Measurements from ENCODE around the gene TTC23. TPM values are rescaled to one million over a fixed set of nuclear protein-coding genes. Genes with fewer than 3 reads are reported as not detected.

Gene TTC23
- total RNA-seq, 1 donor from 2014 or later = 5.3 TPM

DNA sequence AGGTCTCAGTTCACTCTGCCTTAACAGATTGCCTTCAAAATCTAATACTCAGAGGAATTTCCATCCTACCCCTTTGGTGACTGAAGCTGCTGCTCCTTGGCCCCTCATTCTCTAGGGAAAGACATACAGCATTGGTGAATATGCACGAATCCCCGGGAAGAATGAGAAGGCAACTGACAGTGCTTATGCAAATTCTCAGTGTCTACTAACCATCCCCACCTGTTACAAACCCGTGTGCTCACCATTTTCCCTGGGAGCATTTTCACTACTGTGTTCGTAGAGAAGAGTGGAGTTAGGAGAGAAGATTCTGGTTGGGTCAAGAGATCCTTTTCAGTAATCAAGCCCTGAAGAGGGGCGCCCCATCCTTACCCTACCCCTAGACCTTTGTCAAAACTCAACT lies 106.8 kb downstream of the TTC23 start:
- FAIRE-seq (no peak), DNase-seq (ENCODE audit: low spot score in 2 of 2) (no peak)

DNA sequence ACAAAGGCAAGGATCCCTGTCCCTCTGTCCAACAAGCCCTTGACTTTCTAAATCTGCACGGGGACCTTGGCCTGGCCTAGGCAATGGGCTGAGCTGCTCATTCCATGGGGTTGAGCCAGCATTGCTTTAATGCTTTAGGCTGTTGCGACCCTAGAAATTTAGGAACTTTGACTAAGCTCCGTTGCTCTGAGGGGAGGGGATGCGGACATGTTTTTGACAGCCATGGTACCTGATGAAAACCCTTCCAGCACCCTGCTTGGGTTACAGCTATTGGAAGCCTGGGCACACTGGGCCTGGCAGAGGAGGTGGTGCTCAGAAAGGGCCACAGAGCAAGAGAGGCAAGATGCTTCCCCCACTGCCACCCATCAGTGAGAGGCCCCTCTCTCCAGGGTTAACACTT lies 107.4 kb downstream of the TTC23 start:
- no peak for DNase-seq (ENCODE audit: low spot score in 2 of 2)
- FAIRE-seq = no peak

DNA sequence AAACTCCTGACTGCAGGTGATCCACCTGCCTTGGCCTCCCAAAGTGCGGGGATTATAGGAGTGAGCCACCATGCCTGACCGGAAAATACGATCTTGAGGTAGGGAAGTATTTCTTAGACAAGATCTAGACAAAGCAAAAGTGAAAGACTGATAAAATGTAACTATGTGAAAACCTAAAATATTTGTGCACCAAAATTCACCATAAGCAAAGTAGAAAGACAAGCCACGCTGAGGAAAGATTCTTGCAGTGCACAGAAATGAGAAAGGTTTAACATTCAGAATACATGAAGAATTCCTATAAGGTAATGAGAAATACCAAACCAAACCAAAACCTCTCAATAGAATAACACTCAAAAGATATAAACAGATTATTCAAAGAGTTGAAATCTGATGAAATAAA lies 108.8 kb downstream of the TTC23 start:
- no peak for DNase-seq (ENCODE audit: low spot score in 2 of 2)
- FAIRE-seq = no peak

DNA sequence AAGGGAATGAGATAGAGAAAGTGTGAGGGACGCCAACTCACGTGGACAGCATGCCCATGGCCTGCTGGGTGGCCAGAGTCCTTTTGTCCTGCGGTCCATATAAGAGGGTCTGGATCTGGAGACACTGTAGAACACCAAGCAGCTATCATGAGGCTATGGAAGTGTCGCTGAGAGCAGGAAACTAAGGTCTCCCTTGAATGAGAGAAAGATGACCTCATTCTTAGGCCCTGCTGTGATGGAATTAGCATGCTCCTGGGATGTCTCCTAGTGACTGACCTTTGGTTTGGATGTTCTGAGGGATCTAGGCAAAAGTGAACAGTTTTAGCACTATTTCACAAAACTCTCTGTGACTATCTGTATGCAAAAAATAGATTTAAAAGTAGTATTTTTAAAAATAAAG lies 110.1 kb downstream of the TTC23 start:
- FAIRE-seq (no peak), DNase-seq (ENCODE audit: low spot score in 2 of 2) (no peak)

DNA sequence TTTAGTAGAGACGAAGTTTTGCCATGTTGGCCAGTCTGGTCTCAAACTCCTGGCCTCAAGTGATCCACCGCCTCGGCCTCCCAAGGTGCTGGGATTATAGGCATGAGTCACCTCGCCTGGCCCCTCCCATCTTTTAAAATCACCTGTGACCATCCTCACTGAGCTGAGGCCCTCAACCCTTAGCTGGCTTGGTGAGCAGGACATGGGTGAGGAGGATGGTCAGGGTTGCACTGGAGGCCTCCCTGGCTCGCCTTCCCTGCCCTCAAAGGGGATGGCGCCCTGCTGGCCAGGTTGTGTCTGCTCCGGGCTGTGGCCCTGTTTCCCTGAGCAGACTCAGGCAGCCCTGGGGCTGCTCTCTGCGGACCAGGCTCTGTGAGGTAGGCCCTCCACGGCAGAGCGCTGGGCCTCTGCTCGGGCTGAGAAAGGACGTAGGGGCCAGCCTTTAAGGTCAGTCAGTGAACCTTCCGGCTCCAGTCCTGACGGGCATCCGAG lies 110.8 kb downstream of the TTC23 start:
- DNase-seq (ENCODE audit: low spot score in 2 of 2) (no peak), FAIRE-seq (no peak)

DNA sequence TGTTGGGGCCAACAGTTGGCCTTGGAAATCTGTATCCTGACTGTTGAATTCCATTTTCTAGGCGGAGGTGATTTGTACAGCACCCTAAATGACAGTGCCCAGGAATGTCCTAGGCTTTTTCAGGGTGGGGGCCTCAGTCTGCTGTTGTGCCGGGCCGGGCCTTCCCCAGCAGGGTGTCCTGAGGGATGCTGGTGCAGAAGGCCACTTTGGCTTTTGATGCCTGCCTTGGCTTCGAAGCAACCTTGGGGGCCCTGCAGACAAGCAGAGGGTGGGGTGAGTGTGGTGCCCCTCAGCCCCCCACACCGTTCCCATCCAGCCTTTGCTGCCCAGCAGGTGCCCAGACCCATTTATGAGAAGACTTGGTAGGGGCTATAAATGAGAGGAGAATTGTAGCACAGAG lies 111.5 kb downstream of the TTC23 start:
- no peak for DNase-seq (ENCODE audit: low spot score in 2 of 2)
- FAIRE-seq = no peak

DNA sequence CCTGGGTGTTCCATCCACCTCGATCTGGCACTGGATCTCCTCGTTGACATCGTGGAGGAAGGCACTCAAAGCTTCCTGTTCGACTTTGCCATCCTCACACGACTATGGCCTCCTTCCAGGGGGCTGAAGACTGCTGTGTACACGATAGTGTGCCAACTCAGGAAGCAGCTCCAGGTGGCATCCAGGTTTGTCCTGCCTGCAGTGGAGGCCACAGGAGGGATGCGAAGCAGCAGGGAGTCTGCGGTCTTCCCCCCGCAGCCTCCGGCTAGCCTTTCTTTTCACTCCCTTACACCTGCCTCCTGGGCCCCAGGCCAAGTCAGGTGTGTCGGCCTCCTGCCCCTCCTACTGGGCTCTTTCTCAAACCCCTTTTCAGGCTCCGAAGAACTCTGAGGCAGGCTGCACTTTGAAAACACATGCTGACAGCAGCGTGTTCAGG lies 112.3 kb downstream of the TTC23 start:
- FAIRE-seq (no peak), DNase-seq (ENCODE audit: low spot score in 2 of 2) (no peak)

DNA sequence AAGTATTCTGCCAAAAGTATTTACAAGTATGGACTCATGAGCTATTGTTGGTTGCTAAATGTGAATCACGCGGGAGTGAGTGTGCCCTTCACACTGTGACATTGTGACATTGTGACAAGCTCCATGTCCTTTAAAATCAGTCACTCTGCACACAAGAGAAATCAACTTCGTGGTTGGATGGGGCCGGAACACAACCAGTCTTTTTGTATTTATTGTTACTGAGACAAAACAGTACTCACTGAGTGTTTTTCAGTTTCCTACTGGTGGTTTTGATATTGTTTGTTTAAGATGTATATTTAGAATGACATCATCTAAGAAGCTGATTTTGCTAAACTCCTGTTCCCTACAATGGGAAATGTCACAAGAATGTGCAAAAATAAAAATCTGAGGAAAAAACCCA lies 114.2 kb downstream of the TTC23 start:
- FAIRE-seq (no peak), DNase-seq (ENCODE audit: low spot score in 2 of 2) (no peak)

DNA sequence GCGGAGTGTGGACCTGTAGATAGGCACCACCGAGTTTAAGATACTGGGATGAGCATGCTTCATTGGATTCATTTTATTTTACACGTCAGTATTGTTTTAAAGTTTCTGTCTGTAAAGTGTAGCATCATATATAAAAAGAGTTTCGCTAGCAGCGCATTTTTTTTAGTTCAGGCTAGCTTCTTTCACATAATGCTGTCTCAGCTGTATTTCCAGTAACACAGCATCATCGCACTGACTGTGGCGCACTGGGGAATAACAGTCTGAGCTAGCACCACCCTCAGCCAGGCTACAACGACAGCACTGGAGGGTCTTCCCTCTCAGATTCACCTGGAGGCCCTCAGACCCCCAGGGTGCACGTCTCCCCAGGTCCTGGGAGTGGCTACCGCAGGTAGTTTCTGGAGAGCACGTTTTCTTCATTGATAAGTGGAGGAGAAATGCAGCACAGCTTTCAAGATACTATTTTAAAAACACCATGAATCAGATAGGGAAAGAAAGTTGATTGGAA lies 115.0 kb downstream of the TTC23 start:
- DNase-seq (ENCODE audit: low spot score in 2 of 2) (no peak), FAIRE-seq (no peak)

DNA sequence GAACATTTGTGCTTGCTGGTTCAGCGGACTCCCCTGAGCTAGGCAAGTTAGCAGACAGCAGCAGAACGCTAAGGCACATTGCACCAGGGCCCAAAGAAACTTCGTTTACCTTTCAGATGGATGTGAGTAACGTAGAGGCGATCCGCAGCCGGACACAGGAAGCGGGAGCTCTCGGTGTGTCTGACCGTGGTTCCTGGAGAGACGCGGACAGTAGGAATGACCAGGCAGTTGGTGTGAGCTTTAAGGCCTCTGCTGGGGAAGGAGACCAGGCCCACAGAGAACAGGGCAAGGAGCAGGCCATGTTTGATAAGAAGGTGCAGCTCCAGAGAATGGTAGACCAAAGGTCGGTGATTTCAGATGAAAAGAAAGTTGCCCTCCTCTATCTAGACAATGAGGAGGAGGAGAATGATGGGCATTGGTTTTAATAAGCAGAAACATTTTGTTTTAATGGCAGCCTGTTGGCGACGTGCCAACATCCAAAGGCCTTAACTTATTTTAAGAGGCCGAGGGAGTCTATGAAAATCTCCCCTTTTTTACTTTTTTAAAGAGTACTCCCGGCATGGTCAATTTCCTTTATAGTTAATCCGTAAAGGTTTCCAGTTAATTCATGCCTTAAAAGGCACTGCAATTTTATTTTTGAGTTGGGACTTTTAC lies 116.6 kb downstream of the TTC23 start:
- FAIRE-seq = no peak
- no peak for DNase-seq (ENCODE audit: low spot score in 2 of 2)

DNA sequence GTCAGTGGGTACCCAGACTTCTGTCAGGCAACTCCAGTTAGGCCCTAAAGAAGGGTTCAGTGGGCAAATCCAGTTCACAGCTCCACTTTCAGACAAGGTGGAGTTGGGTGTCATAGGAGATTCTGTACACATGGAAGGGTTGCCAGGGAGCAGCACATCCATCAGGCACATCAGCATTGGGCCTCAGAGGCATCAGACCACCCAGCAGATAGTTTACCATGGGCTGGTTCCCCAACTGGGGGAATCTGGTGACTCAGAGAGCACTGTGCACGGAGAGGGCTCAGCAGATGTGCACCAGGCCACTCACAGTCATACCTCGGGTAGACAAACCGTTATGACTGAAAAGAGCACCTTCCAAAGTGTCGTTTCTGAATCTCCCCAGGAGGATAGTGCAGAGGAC lies 117.3 kb downstream of the TTC23 start:
- DNase-seq (ENCODE audit: low spot score in 2 of 2) (no peak), FAIRE-seq (no peak)

DNA sequence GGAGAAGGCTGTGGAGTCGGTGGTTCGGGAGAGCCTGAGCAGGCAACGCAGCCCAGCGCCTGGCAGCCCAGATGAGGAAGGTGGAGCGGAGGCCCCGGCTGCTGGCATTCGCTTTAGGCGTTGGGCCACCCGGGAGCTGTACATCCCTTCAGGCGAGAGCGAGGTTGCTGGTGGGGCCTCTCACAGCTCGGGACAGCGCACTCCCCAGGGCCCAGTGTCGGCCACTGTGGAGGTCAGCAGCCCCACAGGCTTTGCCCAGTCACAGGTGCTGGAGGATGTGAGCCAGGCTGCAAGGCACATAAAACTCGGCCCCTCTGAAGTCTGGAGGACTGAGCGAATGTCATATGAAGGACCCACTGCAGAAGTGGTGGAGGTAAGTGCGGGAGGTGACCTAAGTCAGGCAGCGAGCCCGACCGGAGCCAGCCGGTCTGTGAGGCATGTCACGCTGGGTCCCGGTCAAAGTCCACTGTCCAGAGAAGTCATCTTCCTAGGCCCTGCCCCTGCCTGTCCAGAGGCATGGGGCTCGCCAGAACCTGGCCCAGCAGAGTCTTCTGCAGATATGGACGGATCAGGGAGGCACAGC lies 117.8 kb downstream of the TTC23 start:
- FAIRE-seq (no peak), DNase-seq (ENCODE audit: low spot score in 2 of 2) (no peak)

DNA sequence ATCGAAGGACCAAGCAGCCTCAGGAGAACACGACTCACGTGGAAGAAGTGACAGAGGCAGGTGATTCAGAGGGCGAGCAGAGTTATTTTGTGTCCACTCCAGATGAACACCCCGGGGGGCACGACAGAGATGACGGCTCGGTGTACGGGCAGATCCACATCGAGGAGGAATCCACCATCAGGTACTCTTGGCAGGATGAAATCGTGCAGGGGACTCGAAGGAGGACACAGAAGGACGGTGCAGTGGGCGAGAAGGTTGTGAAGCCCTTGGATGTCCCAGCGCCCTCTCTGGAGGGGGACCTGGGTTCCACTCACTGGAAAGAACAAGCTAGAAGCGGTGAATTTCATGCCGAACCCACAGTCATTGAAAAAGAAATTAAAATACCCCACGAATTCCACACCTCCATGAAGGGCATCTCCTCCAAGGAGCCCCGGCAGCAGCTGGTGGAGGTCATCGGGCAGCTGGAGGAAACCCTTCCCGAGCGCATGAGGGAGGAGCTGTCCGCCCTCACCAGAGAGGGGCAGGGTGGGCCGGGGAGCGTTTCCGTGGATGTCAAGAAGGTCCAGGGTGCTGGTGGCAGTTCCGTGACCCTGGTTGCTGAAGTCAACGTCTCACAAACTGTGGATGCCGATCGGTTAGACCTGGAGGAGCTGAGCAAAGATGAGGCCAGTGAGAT lies 118.5 kb downstream of the TTC23 start:
- FAIRE-seq (no peak), DNase-seq (ENCODE audit: low spot score in 2 of 2) (no peak)

DNA sequence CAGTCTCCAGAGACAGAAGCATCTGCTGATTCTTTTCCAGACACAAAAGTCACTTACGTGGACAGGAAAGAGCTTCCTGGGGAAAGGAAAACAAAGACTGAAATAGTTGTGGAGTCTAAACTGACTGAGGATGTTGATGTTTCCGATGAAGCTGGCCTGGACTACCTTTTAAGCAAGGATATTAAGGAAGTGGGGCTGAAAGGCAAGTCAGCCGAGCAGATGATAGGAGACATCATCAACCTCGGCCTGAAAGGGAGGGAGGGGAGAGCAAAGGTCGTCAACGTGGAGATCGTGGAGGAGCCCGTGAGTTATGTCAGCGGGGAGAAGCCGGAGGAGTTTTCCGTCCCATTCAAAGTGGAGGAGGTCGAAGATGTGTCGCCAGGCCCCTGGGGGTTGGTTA lies 119.1 kb downstream of the TTC23 start:
- FAIRE-seq = no peak
- DNase-seq (ENCODE audit: low spot score in 2 of 2) = no peak

DNA sequence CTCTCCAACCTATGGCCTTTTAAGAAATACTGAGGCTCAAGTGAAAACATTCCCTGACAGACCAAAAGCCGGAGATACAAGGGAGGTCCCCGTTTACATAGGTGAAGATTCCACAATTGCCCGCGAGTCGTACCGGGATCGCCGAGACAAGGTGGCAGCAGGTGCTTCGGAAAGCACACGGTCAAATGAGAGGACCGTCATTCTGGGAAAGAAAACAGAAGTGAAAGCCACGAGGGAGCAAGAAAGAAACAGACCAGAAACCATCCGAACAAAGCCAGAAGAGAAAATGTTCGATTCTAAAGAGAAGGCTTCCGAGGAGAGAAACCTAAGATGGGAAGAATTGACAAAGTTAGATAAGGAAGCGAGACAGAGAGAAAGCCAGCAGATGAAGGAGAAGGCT lies 119.7 kb downstream of the TTC23 start:
- DNase-seq (ENCODE audit: low spot score in 2 of 2) (no peak), FAIRE-seq (no peak)

DNA sequence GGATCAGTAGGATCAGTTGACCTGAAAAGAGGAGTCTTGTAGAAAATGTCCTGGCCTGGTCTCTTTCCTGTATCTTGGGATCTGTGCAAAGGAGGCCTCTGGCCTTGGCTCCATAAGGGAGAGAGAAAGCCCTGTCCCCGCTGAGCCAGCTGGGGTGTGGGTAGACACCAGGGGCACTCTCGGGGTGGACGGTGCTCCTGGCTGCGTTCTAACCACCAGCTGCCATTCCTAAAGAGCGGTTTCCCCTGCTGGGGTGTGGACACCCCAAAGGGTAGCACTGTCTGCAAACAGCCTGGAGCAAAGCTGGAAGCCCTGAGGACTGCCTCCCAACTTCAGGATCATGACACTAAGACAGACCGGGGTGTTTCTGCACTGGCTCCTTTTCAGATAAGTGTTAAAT lies 121.0 kb downstream of the TTC23 start:
- DNase-seq (ENCODE audit: low spot score in 2 of 2) = no peak
- no peak for FAIRE-seq

DNA sequence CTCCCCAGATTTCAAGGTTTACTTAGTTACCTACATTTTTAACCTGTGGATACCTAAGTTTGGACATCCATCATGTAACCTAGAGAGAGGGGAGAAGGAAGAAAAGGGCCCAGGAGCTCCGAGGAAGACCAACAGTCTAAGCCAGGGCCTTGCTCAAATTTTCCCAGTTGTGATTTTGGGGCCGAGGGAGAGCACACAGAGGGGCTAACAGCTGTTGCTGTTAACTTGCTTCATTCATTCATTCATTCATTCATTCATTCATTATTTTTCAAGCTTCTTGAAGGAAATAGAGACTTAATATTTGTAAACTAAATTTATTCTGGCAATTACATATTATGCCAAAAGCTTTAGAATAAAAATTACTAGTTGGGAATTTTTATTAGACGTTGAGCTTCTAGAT lies 121.6 kb downstream of the TTC23 start:
- FAIRE-seq (no peak), DNase-seq (ENCODE audit: low spot score in 2 of 2) (no peak)

DNA sequence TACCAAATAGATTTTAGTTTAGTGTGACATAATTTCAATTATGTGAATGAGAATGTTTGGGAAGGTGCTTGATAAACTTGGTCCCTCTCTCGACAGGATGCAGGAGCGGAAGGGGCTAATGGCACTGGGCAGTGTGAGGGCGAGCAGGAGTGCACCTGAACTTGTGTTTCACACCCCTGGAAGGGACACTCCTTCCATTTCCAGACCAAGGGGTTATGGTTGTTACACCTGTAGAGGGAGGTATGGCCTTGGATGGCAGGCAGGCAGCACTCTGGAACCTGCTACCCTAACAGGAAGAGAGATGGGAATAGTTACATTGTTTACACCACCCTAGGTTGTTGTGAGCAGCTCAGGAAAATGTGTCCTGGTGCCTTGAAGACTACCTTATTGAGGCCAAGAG lies 122.5 kb downstream of the TTC23 start:
- FAIRE-seq = no peak
- DNase-seq (ENCODE audit: low spot score in 2 of 2) = no peak

DNA sequence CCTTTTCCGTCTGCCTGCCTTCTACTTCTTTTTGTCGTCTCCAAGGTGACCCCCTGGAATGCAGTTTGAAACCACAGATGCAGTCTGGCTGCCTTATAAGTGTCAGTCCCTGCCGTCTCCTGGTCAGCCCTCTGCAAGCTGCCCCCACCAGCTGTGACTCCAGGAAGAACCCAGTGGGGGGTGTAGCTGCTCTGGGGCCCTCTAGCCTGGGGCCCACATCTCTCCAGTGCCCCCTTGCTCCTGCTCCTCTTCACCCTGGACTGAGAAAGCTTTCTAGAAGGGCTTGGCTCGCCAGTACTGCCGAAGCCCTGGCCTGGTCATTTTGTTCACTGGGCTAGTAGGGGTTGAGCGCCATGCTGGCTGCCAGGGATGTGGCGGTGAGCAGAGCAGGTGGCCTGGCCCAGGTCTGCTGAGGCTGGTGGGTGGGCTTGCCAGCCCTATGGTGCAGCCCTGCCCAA lies 123.2 kb downstream of the TTC23 start:
- FAIRE-seq = no peak
- no peak for DNase-seq (ENCODE audit: low spot score in 2 of 2)

DNA sequence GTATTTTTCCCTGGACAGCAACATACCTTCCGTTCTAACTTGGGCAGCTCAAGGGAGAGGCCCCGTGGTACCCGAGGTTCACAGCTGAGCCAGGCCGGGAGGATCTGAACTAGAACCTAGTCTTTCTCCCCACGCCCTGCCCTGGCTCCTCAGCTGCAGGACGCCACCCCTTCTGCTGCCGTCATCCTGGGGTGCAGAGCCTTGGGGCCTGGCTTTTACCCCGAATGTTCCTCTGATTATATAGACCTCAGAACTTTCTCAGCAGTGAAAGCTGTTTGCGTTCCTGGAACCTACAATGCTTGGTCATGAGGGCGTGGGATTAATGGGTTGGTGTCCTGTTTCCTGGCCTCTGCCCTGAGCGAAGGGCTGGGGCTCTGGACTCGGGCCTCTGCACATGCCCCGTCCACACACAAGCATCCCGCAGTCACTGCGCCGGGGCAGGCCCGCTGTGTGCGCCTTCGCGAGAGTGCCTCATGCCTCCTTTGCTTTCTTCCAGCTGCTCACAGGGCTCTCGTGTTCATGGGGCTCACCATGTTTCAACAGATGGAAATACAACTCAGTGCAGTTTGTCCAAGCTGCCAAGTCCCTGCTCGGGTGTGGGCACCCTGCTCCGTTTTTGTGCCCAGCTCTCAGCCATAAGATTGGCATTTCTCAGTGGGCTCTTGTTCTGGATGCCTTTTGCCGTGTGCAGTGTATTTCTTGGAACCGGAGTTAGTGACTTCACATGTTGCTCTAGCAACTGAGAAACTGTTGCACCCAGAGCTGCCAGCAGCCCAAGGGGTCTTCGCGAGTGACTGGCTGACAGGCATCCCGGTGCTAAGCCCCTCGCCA lies 124.1 kb downstream of the TTC23 start:
- DNase-seq (ENCODE audit: low spot score in 2 of 2) (no peak), FAIRE-seq (no peak)

DNA sequence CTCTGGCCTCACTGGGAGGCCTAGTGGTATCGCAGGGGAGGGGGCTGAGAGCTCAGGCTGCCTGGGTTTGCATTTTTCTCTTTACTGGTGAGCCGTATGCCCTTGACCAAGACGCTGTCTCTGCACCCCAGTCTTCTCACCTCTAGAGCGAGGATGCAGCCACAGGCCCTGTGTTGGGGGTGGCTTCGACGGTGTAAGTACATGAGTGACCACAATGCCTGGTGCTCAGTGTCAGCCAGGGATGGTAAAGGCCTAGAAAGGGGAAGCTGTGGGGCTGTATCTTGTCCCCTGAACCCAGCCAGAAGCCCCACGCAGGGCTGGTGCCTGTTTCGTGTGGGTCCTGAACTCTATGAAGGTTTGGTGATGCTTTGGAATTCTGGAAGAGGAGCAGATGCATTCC lies 124.7 kb downstream of the TTC23 start:
- DNase-seq (ENCODE audit: low spot score in 2 of 2) (no peak), FAIRE-seq (no peak)
